Cerebellar nuclear complex (tissue), 1 donor: ENCODE measurements around the gene ARHGAP26.

ENCODE experiments used
- DNase-seq, 2 experiments: peaks; one replicate each; lab custom pipeline; 2025; lab: John Stamatoyannopoulos, UW

ARHGAP26 gene, protein sequence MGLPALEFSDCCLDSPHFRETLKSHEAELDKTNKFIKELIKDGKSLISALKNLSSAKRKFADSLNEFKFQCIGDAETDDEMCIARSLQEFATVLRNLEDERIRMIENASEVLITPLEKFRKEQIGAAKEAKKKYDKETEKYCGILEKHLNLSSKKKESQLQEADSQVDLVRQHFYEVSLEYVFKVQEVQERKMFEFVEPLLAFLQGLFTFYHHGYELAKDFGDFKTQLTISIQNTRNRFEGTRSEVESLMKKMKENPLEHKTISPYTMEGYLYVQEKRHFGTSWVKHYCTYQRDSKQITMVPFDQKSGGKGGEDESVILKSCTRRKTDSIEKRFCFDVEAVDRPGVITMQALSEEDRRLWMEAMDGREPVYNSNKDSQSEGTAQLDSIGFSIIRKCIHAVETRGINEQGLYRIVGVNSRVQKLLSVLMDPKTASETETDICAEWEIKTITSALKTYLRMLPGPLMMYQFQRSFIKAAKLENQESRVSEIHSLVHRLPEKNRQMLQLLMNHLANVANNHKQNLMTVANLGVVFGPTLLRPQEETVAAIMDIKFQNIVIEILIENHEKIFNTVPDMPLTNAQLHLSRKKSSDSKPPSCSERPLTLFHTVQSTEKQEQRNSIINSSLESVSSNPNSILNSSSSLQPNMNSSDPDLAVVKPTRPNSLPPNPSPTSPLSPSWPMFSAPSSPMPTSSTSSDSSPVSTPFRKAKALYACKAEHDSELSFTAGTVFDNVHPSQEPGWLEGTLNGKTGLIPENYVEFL

GRCh38 chr5:142769793-142770649 lies at the start of gene ARHGAP26:
TSS of gene ARHGAP26 (plus strand) at chr5:142770377. CDS start at chr5:142770762, 385 bp downstream.
- peak; percentile 93 to 96 for DNase-seq

DNA sequence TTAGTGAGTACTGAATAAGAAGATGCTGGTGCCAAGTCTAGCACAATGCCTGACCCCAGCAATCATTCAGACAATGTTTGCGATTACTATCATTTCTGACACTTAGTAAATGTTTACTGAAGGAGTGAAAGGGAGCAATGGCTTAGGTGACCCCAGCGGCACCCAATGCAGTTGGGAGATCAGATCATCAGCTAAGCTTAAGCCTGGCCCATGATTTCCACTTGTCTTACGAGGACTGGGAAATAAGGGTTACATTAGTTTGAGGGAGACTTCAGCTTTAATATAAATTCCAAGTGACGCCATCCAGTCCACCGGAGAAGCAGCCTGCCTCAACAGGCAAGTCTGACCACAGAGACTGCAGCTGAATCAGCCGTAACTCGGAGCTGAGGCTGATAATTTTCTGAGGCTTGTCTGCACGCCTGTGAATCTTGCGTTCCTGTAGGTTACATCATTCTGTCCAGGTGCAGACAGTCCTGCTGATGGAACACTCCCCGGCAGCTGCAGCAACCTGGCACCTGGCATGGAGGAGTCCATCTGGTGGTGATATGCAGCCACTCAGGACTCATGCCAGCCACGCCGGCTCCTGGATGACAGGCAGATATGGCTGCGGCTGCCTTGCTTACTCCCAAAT lies 49.4 kb upstream of the ARHGAP26 start:
- DNase-seq, result no peak

DNA sequence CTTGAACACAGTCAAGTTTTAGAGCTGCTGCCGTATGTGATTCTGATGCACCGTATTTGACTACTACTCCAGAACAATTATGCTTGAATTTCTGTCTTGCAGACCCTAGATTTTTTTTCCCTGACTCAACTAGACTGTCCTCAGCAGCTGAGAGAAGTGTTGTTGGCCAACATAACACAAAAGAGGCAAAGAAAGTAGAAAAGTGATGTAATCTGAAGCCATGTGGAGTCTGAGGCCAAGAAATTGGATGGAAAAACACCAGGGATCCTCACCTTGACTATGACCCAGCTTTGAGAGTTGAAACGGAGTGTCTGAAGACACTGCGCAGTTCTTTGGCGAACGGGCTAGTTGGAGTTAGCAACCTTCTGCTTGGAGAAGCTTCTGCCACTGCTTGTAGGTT lies 48.0 kb upstream of the ARHGAP26 start:
- DNase-seq, result no peak

DNA sequence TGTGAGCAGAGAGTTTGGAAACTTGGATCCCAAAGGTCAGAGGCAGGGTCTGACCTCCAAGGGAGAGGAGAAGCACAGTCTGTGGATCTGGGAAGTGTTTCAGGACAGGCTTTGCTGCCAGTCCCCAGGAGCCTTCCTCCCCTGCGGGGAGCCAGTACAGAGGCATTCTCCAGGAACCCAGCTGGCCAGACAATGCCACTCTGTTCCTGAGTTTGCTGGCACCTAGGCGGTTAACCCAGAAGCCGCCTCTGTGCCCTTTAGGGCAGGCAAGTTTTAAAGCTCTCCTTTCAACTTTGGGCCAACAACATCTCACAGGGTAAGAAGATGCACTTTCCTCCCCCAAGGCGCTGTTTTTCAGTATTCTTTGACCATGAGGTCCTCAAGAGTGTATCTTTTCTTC lies 47.3 kb upstream of the ARHGAP26 start:
- DNase-seq, result no peak

DNA sequence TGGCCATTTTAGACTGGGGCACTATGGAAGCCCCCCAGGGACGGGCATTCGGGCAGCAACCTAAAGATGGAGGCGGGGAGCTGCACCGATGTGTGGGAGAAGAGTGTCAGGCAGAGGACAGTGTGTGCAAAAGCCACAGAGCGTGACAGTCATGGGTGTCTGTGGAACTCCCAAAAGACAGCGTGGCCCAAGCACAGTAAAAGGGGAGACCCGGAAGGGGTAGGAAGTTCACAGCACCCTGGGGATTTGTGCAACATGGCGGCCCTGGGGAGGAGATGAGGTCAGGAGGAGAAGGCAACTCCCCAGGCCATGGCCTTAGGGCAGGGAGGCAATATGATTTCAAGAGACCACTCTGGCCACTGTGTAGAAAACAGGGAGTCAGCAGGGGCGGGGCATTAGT lies 45.4 kb upstream of the ARHGAP26 start:
- DNase-seq, result no peak

GRCh38 chr5:142725231-142726187 lies 44.7 kb upstream of the ARHGAP26 start:
- DNase-seq, result no peak

GRCh38 chr5:142726188-142726731 lies 43.9 kb upstream of the ARHGAP26 start:
- no peak for DNase-seq

DNA sequence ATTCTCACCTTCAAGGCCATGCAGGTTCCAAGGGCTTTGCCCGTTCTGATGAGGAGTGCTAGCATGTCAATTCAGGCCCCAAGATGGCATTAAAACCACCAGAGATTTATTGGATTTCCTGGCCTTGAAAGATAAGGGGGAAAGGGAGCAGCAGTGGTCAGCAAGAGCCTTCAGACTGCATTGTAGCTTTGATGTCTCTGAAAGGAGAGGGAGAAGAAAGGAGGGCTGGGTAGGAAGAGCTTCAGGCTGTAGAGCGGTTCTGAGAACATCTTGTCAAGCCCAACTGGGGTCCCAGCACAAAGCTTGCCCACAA lies 42.5 kb upstream of the ARHGAP26 start:
- no peak for DNase-seq

GRCh38 chr5:142735323-142736246 lies 34.6 kb upstream of the ARHGAP26 start:
- no peak for DNase-seq

DNA sequence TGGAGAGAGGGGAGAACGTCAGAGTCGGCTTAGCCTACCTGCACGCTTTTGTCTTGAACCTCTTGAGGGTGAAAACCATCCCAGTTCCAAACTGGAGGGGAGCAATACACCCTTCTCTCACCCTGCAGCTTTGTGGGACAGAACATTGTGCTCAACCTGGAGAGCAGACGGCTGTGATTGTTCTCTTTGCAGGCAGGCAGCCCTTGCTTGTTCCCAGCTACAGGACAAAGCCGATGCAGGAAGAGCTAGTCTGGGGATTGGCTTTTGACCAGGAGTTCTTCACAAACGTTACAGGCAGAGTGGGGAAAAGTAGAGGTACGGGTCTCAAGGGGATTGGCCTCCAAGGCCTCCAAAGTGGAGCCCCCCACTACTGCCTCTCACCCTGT lies 33.9 kb upstream of the ARHGAP26 start:
- DNase-seq, result no peak

DNA sequence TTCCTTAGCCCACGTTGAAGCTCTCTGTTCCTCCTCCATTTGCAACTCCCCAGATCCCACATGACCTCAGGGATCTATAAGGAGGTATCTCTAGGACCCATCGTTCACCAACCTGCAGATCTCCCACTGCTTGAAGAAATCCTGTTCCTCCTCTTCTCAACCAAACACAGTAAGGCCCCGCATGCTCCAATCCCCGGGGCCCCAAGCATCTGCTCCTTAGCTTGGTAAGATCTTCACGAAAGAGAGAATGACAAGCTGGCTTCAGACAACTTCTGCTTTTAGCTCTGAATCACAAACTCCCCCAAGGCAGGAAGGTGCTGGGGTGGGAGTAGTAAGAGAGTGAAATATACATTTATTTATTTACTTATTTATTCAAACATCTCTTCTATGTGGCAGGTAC lies 33.0 kb upstream of the ARHGAP26 start:
- no peak for DNase-seq

GRCh38 chr5:142740474-142741242 lies 29.5 kb upstream of the ARHGAP26 start:
- no peak for DNase-seq

DNA sequence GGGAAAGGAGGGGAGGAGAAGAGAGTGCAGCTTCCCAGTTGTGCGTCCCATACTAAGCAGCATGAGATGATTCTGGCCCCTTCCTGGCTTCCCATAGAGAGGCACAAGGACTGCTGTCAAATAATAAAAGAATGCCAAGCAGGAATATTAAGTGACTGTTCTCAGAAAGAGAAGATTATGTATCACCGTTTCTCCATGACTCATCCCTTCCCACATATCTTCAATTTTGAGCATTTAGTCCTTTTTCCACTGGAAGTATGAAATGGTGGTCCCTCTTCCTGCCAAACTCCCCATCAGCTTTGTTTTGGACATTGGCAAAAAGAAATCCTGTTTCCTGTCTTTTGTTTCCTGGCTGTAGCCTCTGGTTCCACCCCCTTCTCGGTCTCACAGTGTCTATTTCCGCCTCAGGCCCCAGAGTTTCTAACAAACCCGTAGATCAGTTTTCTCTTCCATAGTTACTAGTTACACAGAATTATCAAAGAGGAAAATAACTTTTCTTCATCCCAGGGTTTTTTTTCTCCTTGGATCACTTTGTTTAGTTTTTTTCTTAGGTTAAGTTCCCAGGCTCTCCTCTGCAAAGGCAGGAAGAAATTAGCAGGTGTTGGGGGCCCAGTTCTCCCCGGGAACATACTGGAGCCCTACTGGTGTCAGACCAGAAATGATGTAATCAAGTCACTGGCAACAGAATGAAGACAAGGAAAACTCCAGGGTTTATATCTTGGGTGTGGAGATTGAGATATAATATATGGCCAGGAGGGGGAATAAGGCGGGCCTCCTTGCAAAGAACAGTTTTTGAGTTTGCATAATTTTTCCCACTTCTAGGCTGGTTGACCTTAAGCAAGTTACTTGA lies 26.4 kb upstream of the ARHGAP26 start:
- no peak for DNase-seq

DNA sequence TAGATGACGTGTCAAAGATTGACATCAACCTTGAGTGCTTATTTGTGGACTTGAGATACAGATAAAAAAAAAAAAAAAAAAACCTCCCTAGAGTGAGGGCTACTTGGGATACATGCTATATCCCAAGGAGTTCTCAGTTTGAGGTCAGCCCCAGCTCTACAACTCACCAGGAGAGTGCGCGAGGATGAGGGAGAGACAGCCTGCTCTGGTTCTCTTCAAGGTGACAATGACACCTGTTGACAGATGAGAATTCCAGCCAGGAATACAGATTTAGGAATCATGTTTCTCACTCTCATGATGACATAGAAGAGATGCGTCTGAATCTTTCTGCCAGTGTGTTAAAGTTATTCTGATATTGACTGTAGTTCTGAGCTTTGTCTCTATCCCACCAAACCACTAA lies 24.9 kb upstream of the ARHGAP26 start:
- no peak for DNase-seq

DNA sequence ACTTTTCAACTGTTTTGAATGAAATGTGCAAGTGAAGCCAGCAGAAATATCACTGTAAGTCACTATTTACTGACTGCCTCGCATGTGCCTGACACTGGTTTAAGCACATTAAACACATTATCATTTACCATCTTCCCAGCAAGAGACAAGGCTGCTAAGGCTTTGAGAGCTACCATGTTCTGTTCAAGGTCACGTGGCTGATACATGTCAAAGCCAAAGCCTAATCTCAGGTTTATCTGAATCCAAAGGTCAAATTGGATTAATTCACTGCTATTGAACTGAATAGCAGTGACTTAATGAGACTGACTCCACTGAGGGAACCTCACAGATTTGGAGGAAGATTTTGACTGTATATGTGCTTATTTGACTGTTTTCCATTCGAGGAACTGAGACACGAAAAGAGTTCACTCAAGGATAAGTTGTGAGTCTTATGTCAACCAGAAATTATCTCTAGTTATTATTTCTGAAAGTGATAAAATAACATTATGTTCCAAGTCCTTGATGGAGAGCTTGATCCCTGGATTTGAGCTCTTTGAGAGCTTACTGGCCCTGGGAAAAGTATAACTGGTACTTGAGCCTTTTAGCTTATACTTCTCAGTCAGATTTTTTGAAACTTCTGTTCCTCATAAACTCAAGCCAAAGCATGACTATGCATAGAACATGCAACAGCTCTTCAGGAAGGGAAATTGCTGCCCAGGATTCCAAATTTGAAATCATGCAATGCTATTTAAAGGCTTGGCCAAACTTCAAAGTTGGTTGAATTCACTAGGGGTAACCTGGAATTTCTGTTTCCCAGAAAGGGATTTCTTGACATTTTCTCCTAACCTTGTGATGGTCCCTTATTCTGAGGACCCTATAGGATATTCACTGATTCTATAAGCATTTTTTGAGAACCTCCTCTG lies 23.4 kb upstream of the ARHGAP26 start:
- no peak for DNase-seq

GRCh38 chr5:142748132-142748531 lies 22.0 kb upstream of the ARHGAP26 start:
- no peak for DNase-seq
